SK-N-SH (cell line): ENCODE measurements around the gene PSMG4. TPM values are rescaled to one million over a fixed set of nuclear protein-coding genes. Genes with fewer than 3 reads are reported as not detected.

Source experiments
- CTCF ChIA-PET: fragments of 300-600, 350-600 bp; formaldehyde crosslinking; extraction: SDS; loops from one replicate; lab custom pipeline; 2021; lab: Yijun Ruan, JAX
- POLR2A ChIA-PET: fragments of 350-600 bp; sonication (Branson Sonifier 250); formaldehyde crosslinking; extraction: SDS; loops from one replicate; lab custom pipeline; 2020; ENCODE audit warnings: antibody characterized with exemption, inconsistent platforms; lab: Yijun Ruan, JAX
- DNase-seq: peaks from one replicate; pipeline ENCODE4 v3.0.0; 2012
- H2AFZ ChIP-seq: fragments of 200-600 bp; sonication (generic); 2 replicates; pipeline ENCODE4 v1.8.1; 2016; ENCODE audit warnings: antibody characterized with exemption, mild to moderate bottlenecking, low read depth
- H3F3A ChIP-seq: fragments of 200-600 bp; sonication (generic); replicated peaks from 2 replicates; pipeline ENCODE3; 2016; ENCODE audit warnings: antibody characterized with exemption, mild to moderate bottlenecking; ENCODE audit not compliant: insufficient read depth
- H3K27ac ChIP-seq, 2 experiments: fragments of 200-500 bp in 1 of 2; fragments of 200-600 bp in 1 of 2; sonication (Bioruptor generic) in 1 of 2; sonication (generic), shearing (Covaris generic) in 1 of 2; 2 replicates each; pipeline versions ENCODE4 v1.5.1 to v1.6.1; 2014 to 2016; ENCODE audit warnings: low read depth in 2 of 2, inconsistent platforms in 1 of 2, low read length in 1 of 2, mild to moderate bottlenecking in 1 of 2, mixed read lengths in 1 of 2
- H3K27me3 ChIP-seq: fragments of 200-600 bp; sonication (generic), shearing (Covaris generic); 2 replicates; pipeline ENCODE4 v1.6.1; 2016; ENCODE audit warnings: mixed run types; ENCODE audit not compliant: insufficient read depth
- H3K36me3 ChIP-seq, 2 experiments: fragments of 200-500 bp in 1 of 2; fragments of 200-600 bp in 1 of 2; sonication (Bioruptor generic) in 1 of 2; sonication (generic) in 1 of 2; replicated peaks in 1 of 2; 2 replicates each; pipeline versions ENCODE3 to v1.5.1; 2014 to 2016; ENCODE audit warnings: low read length in 1 of 2, mild to moderate bottlenecking in 1 of 2; ENCODE audit not compliant: insufficient read depth in 2 of 2, control insufficient read depth in 1 of 2
- H3K4me1 ChIP-seq, 2 experiments: fragments of 200-500 bp in 1 of 2; fragments of 200-600 bp in 1 of 2; sonication (Bioruptor generic) in 1 of 2; sonication (generic), shearing (Covaris generic) in 1 of 2; 2 replicates each; pipeline versions ENCODE4 v1.5.1 to v1.6.1; 2014 to 2016; ENCODE audit warnings: low read depth in 1 of 2, low read length in 1 of 2, mixed run types in 1 of 2; ENCODE audit not compliant: insufficient read depth in 2 of 2, control insufficient read depth in 1 of 2
- H3K4me2 ChIP-seq: fragments of 200-600 bp; sonication (generic), shearing (Covaris generic); 2 replicates; pipeline ENCODE4 v1.6.1; 2017; ENCODE audit warnings: mixed run types
- H3K4me3 ChIP-seq, 2 experiments: fragments of 200-500 bp in 1 of 2; fragments of 200-600 bp in 1 of 2; sonication (Bioruptor generic) in 1 of 2; sonication (generic), shearing (Covaris generic) in 1 of 2; 2 replicates each; pipeline versions ENCODE4 v1.5.1 to v1.8.1; 2014 to 2016; ENCODE audit warnings: low read depth in 2 of 2, inconsistent platforms in 1 of 2, low read length in 1 of 2, mild to moderate bottlenecking in 1 of 2, mixed read lengths in 1 of 2, moderate library complexity in 1 of 2
- H3K79me2 ChIP-seq: fragments of 200-600 bp; sonication (generic); 2 replicates; pipeline ENCODE4 v1.8.1; 2017; ENCODE audit warnings: mild to moderate bottlenecking; ENCODE audit not compliant: insufficient read depth
- H3K9ac ChIP-seq: fragments of 200-600 bp; sonication (generic); 2 replicates; pipeline ENCODE4 v1.6.1; 2017; ENCODE audit warnings: mixed run types
- H3K9me2 ChIP-seq: fragments of 200-600 bp; sonication (generic); 2 replicates; pipeline ENCODE4 v1.6.1; 2017; ENCODE audit warnings: mixed run types
- H3K9me3 ChIP-seq: fragments of 200-600 bp; sonication (generic); 2 replicates; pipeline ENCODE4 v1.6.1; 2017; ENCODE audit warnings: mixed run types, mild to moderate bottlenecking, moderate library complexity
- H4K20me1 ChIP-seq: fragments of 200-600 bp; sonication (generic); 2 replicates; pipeline ENCODE4 v1.6.1; 2017; ENCODE audit warnings: mild to moderate bottlenecking, mixed run types; ENCODE audit not compliant: insufficient read depth
- CHD2 ChIP-seq: fragments of 150-350 bp; IDR thresholded peaks from 2 replicates; pipeline ENCODE4 v1.6.1; 2018; ENCODE audit warnings: low read length; ENCODE audit not compliant: partially characterized antibody
- FOSL2 ChIP-seq: IDR thresholded peaks from 2 replicates; pipeline ENCODE4 v1.4.0; 2012; ENCODE audit warnings: low read depth, mild to moderate bottlenecking, moderate library complexity, borderline replicate concordance
- JUND ChIP-seq: IDR thresholded peaks from 2 replicates; pipeline ENCODE4 v1.4.0; 2012
- MEF2A ChIP-seq: IDR thresholded peaks from 2 replicates; pipeline ENCODE4 v1.4.0; 2012; ENCODE audit warnings: low read depth, borderline replicate concordance
- MXI1 ChIP-seq: IDR thresholded peaks from 2 replicates; pipeline ENCODE4 v1.6.1; 2012; ENCODE audit warnings: mild to moderate bottlenecking, low read depth, low read length, improper control_type of control experiment
- NRF1 ChIP-seq: IDR thresholded peaks from 2 replicates; pipeline ENCODE4 v1.6.1; 2012; ENCODE audit warnings: low read depth, mild to moderate bottlenecking, low read length
- PBX3 ChIP-seq: IDR thresholded peaks from 2 replicates; pipeline ENCODE4; 2012
- RAD21 ChIP-seq: IDR thresholded peaks from 2 replicates; pipeline ENCODE4 v1.6.1; 2012; ENCODE audit warnings: mild to moderate bottlenecking, low read length
- RCOR1 ChIP-seq: fragments of 150-350 bp; IDR thresholded peaks from 2 replicates; pipeline ENCODE4 v1.6.1; 2017; ENCODE audit warnings: antibody characterized with exemption, low read length
- REST ChIP-seq: IDR thresholded peaks from 2 replicates; pipeline ENCODE4 v1.6.1; 2012; ENCODE audit warnings: mild to moderate bottlenecking, low read depth, low read length, moderate library complexity
- RXRA ChIP-seq: IDR thresholded peaks from 2 replicates; pipeline ENCODE4 v1.4.0; 2012; ENCODE audit warnings: low read depth, mild to moderate bottlenecking, borderline replicate concordance
- SIN3A ChIP-seq: IDR thresholded peaks from 2 replicates; pipeline ENCODE4 v1.6.1; 2012; ENCODE audit warnings: low read depth, mild to moderate bottlenecking, low read length, moderate library complexity, borderline replicate concordance
- TAF1 ChIP-seq: IDR thresholded peaks from 2 replicates; pipeline ENCODE4 v1.6.1; 2012; ENCODE audit warnings: low read depth, mild to moderate bottlenecking, low read length, moderate library complexity, borderline replicate concordance
- TCF12 ChIP-seq: IDR thresholded peaks from 2 replicates; pipeline ENCODE4 v1.4.0; 2012
- TEAD4 ChIP-seq: IDR thresholded peaks from 2 replicates; pipeline ENCODE4 v1.4.0; 2012; ENCODE audit warnings: mild to moderate bottlenecking, borderline replicate concordance; ENCODE audit not compliant: insufficient read depth
- USF1 ChIP-seq: IDR thresholded peaks from 2 replicates; pipeline ENCODE4 v1.4.0; 2012; ENCODE audit warnings: low read depth, borderline replicate concordance
- USF2 ChIP-seq: fragments of 150-350 bp; IDR thresholded peaks from 2 replicates; pipeline ENCODE4 v1.6.1; 2017; ENCODE audit warnings: antibody characterized with exemption, low read length, low read depth, borderline replicate concordance
- YY1 ChIP-seq: IDR thresholded peaks from 2 replicates; pipeline ENCODE4 v1.4.0; 2012; ENCODE audit warnings: low read depth, mild to moderate bottlenecking
- WGBS: methylation state at CpG from one replicate; pipeline ENCODE4 v1.1.6; 2017; ENCODE audit warnings: low lambda C conversion rate; 5-methylcytosine and 5-hydroxymethylcytosine counted together
- polyA plus RNA-seq, 3 experiments: library from polyadenylated mRNA; depleted of rRNA; stranded (reverse); fragments of >200 nt; gene quantifications; 2 replicates each; pipeline ENCODE4 v1.2.3, GENCODE V29; 2012

PSMG4 gene
- polyA plus RNA-seq, 1 of the 3 experiments (the other 2 are of a cell fraction): 61.3 TPM

GRCh38 chr6:3304500-3305215 is 45.9 kb downstream of the PSMG4 start:
- ChIA-PET POLR2A (no interaction called here), CTCF (interaction anchor here (0.6 kb wide), 1 partner anchor 427 kb away, joined by 3 read pairs; no protein-coding TSS in a partner anchor)
- H3F3A ChIP-seq: no peaks in the 10 kb centered on the region
- no peak overlapping the region for H3K4me2 ChIP-seq
- no peaks in the 10 kb centered on the region for H3K9me3 ChIP-seq
- no peak for DNase-seq
- no peaks in the 10 kb centered on the region for H4K20me1 ChIP-seq
- H3K27ac ChIP-seq: no peak overlapping the region
- no peaks in the 10 kb centered on the region for H3K9me2 ChIP-seq
- H3K36me3 ChIP-seq: no peaks in the 10 kb centered on the region
- WGBS: 50% methylated on average over 11 of the region's 16 CpGs
- TF ChIP-seq RCOR1 (no peak), USF1 (no peak), RAD21 (no peak), JUND (no peak), FOSL2 (no peak), MXI1 (no peak)
- no peak overlapping the region for H3K4me3 ChIP-seq
- no peak overlapping the region for H2AFZ ChIP-seq
- no peaks in the 10 kb centered on the region for H3K79me2 ChIP-seq
- H3K4me1 ChIP-seq: peaks cover 0 to 11% of the 10 kb centered on the region in 2 experiments; a peak in 1 of 4 replicates
- H3K27me3 ChIP-seq: peaks cover 37% of the 10 kb centered on the region; the same call in 1 of the 2 replicates
- no peak overlapping the region for H3K9ac ChIP-seq

GRCh38 chr6:3305216-3305565 is 46.4 kb downstream of the PSMG4 start:
- Histone ChIP-seq H3K79me2 (no peaks in the 10 kb centered on the region), H3K9me2 (no peaks in the 10 kb centered on the region), H3F3A (no peaks in the 10 kb centered on the region), H3K9me3 (no peaks in the 10 kb centered on the region), H4K20me1 (no peaks in the 10 kb centered on the region), H3K4me3 (no peak overlapping the region), H3K36me3 (no peaks in the 10 kb centered on the region), H3K27me3 (peaks cover 42% of the 10 kb centered on the region; the same call in 1 of the 2 replicates), H3K27ac (no peak overlapping the region), H3K4me1 (peaks cover 0 to 11% of the 10 kb centered on the region in 2 experiments; a peak in 1 of 4 replicates), H2AFZ (no peak overlapping the region), H3K4me2 (no peak overlapping the region), H3K9ac (no peak overlapping the region)
- TF ChIP-seq PBX3 (no peak), NRF1 (no peak), SIN3A (no peak), MEF2A (no peak), CHD2 (no peak), REST (no peak), TAF1 (no peak), TCF12 (no peak), YY1 (no peak), FOSL2 (no peak), USF2 (no peak), MXI1 (no peak), TEAD4 (no peak), RXRA (no peak)
- POLR2A ChIA-PET: no interaction called here
- DNase-seq: no peak
- 71% methylated on average over 8 of the region's 8 CpGs for WGBS
- CTCF ChIA-PET: interaction anchor here (0.6 kb wide), 1 partner anchor 426 kb away, joined by 3 read pairs; no protein-coding TSS in a partner anchor
